Sigmoid colon (tissue), 4 donors: Measurements from ENCODE around the gene LRRC8A.

Experiments
- CTCF ChIP-seq, 4 experiments: fragments of 450-650 bp in 3 of 4; fragments of 200-600 bp in 1 of 4; IDR thresholded peaks; one replicate each; pipeline ENCODE4 v1.5.1; 2016 to 2019; ENCODE audit warnings: antibody characterized with exemption in 4 of 4, mild to moderate bottlenecking in 3 of 4, moderate library complexity in 2 of 4
- EP300 ChIP-seq, 4 donors: sonication (generic); formaldehyde crosslinking; IDR thresholded peaks; one replicate each; pipeline ENCODE4 v1.6.1; 2017; ENCODE audit warnings: antibody characterized with exemption in 4 of 4
- POLR2AphosphoS5 ChIP-seq, 4 donors: sonication (generic); formaldehyde crosslinking; IDR thresholded peaks; one replicate each; pipeline ENCODE4 v1.6.1; 2017; ENCODE audit warnings: antibody characterized with exemption in 4 of 4

- no peak for TF ChIP-seq POLR2AphosphoS5 (IDR thresholded peaks at IDR 0.05)
- no peak for TF ChIP-seq CTCF (IDR thresholded peaks at IDR 0.05)
- TF ChIP-seq EP300 (IDR thresholded peaks at IDR 0.05), result no peak
These were observed 9.6 kb downstream of the LRRC8A start for GRCh38 chr9:128891321-128892220.
